Kidney tubule cell (primary cell): ENCODE measurements around the gene PARVB.

Experiments used
- DNase-seq: peaks from one replicate; pipeline ENCODE4 v3.0.0-alpha.2; 2018; ENCODE audit warnings: low spot score

The PARVB gene

GRCh38 chr22:44024288-44024921 is at the start of gene PARVB:
Gene PARVB (plus strand): TSS chr22:44024302. CDS start chr22:44024340, 38 bp downstream.
- peak; percentile 22 for DNase-seq

- DNase-seq, result no peak
Observed at GRCh38 chr22:43975041-43975440, 49.1 kb upstream of the PARVB start.

GRCh38 chr22:43976861-43977795 is 47.0 kb upstream of the PARVB start:
- DNase-seq, result no peak

- DNase-seq, result no peak
Observed at GRCh38 chr22:43978558-43978957, 45.5 kb upstream of the PARVB start.

GRCh38 chr22:43980579-43980978 is 43.5 kb upstream of the PARVB start:
- DNase-seq, result no peak

- no peak for DNase-seq
Observed at GRCh38 chr22:43980996-43981395, 43.1 kb upstream of the PARVB start.

GRCh38 chr22:43983808-43984207 is 40.3 kb upstream of the PARVB start:
- DNase-seq, result no peak

GRCh38 chr22:43985532-43985931 is 38.6 kb upstream of the PARVB start:
- DNase-seq, result no peak

- no peak for DNase-seq
Observed at GRCh38 chr22:43988116-43988820, 35.8 kb upstream of the PARVB start.

GRCh38 chr22:43988960-43989359 is 35.1 kb upstream of the PARVB start:
- no peak for DNase-seq

- no peak for DNase-seq
Observed at GRCh38 chr22:43990044-43990443, 34.1 kb upstream of the PARVB start.

- no peak for DNase-seq
Observed at GRCh38 chr22:43991316-43992020, 32.6 kb upstream of the PARVB start.

- DNase-seq, result no peak
Observed at GRCh38 chr22:43992331-43992821, 31.7 kb upstream of the PARVB start.

GRCh38 chr22:43993072-43993760 is 30.9 kb upstream of the PARVB start:
- DNase-seq, result peak; percentile 57

GRCh38 chr22:43994006-43994405 is 30.1 kb upstream of the PARVB start:
- no peak for DNase-seq

GRCh38 chr22:43994416-43994815 is 29.7 kb upstream of the PARVB start:
- DNase-seq, result no peak

GRCh38 chr22:43995057-43995685 is 28.9 kb upstream of the PARVB start:
- no peak for DNase-seq

- no peak for DNase-seq
Observed at GRCh38 chr22:43995798-43996169, 28.3 kb upstream of the PARVB start.

GRCh38 chr22:43996170-43996980 is 27.7 kb upstream of the PARVB start:
- DNase-seq, result no peak

GRCh38 chr22:43996981-43997265 is 27.2 kb upstream of the PARVB start:
- no peak for DNase-seq
